NCI-H1694 treated with DMSO at 0.1 percent for 48 hours (cell line): Measurements from ENCODE around the gene PIP5K1B.

Source experiments
- DNase-seq: peaks from one replicate; lab custom pipeline; 2025; lab: John Stamatoyannopoulos, UW

Gene PIP5K1B

DNA sequence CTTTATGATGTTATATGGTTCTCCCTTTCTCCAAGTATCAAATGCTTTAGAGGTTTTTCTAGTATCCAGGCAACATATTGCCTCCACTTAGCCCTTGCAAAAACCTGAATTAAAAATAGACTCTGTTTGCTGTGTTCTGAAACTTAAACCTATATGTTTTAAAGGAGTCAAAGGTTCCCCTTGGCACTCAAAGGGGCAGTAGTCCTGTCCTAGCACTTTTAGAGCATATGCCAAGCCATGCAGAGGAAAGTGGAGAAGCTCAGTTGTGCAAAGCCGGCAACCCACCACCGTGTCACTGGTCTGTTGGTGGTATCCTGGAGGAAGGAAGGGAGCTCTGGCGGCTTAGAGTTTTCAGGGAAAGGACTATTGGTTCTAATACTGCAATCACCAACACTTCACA lies 154.3 kb downstream of the PIP5K1B start:
- DNase-seq: no peak

DNA sequence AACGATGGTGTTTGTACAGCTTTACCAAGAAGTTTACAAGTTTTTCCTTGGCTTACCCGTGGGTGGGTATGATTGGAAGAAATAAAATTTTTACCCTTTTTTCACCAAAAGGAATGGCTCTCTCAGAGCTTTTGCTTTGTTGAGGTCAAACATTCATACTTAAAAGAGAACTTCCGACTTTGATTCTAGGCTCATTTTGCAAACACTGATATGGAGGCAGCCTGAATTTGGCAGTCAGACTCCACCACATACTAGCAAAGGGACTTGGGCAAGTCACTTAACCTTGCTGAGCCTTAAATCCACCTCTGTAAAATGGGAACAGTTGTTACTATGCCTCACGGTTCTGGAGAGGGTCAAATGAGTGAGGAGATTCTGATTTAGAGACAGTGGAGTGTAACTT lies 155.4 kb downstream of the PIP5K1B start:
- DNase-seq: no peak

- no peak for DNase-seq
These were observed 156.4 kb downstream of the PIP5K1B start for GRCh38 chr9:68861436-68861835.

DNA sequence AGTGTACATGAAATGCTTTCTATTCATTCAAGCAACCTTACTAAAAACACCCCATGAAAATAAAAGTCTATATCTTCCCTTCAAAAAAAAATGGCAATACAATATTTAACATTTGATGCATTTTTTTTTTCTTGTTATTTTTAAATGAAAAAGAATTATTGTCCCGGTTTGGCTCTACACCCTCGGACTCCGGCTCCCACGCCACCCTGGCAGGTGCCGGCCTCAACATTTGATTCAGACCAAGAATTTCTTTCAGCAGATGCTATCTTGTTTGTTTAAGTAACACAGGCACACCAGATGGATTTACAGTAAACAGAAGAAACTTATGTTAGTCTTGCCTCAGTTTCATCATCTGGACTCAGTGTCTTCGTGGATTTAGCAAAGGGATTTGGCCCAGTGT lies 162.0 kb downstream of the PIP5K1B start:
- DNase-seq: no peak

DNA sequence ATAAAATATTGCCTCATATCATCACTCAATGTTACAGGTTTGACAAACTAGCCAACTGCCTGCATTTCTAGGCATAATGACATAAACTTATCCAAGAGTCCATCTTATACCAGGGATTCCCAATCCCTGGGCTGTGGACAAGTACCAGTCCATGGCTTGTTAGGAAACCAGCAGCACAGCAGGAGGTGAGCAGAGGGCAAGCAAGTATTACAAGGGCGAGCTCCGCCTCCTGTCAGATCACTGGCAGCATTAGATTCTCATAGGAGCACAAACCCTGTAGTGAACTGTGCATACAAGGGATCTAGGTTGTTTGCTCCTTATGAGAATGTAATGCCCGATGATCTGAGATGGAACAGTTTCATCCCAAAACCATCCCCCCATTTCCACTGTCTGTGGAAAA lies 164.0 kb downstream of the PIP5K1B start:
- DNase-seq: no peak

DNA sequence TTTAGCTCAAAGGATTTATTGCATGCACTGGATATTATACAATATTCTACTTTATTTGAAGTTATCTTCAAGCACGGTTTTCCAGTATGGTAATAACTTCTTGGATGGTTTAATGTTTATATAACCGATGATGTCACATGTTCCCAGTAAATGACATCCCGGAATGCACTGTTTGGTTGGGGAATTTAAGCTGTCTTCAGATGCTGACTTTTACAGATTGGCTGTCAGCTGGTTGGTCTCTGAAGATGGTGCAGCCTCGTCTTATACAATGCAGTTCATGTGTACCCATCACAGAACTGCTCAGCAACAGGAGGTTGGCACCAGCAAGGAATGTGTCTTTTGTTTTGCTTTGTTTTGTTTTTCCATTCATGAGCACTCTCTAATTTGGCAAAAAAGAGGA lies 165.0 kb downstream of the PIP5K1B start:
- DNase-seq: no peak

DNA sequence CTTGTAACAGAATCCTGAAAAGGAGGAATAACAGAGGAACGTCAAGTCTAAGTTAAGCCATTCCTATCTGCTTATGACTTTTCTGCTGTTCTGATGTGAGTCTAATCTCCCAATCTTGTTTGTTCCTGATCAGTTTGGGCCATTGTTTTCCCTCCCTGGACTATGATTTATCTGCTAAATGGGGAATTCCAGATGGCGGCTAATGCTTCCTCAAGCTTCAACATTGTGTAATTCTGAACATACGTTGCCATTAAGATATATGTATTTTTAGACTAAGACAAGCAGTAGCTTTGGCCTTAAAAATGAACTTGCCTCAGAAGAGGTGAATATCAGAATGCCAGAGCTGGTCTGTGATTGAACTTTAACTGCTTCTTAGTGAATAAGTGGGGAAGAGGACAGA lies 166.2 kb downstream of the PIP5K1B start:
- no peak for DNase-seq

DNA sequence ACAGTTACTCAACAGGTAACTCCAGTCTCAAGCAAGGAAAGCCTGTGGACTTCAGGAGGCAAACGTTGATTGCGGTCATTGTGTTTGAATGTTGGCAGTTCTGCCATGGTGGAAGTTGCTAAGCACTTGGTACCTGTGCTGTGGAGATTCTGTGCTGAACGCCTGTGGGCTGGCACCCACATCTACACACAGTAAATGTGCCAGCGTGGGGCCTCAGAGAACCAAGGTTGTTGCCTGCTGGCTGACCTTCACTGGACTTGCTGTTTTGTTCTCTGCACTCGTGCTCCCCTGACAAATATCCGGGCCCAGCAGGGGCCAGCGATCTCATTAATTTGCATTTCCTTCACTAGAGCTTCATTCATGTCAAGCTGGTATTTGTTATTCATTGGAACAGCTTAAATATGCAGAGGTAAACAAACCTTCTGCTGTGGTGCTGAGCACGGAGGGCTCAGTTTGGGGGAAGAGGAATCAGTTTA lies 167.0 kb downstream of the PIP5K1B start:
- no peak for DNase-seq

- DNase-seq: no peak
These were observed 168.1 kb downstream of the PIP5K1B start for GRCh38 chr9:68873179-68873578.

DNA sequence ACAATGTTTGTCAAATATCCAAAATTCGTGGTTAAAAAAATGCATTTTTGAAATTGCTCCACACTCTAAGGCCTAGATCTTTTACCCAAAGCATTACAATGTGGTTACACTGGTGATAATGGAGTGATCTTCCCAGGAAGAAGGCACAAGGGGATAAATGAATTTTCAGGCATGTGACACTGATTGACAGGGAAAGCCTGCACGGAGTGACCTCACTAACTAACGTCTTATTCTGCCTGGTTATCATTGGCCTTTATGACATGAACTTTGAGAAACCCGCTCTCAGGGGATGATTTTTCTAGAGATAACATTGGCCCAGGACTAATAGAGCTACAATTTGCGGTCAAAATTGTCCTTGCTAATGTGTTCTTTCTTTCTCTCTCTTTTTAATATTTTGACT lies 171.2 kb downstream of the PIP5K1B start:
- no peak for DNase-seq

GRCh38 chr9:68876681-68877080 lies 171.6 kb downstream of the PIP5K1B start:
- DNase-seq: no peak

DNA sequence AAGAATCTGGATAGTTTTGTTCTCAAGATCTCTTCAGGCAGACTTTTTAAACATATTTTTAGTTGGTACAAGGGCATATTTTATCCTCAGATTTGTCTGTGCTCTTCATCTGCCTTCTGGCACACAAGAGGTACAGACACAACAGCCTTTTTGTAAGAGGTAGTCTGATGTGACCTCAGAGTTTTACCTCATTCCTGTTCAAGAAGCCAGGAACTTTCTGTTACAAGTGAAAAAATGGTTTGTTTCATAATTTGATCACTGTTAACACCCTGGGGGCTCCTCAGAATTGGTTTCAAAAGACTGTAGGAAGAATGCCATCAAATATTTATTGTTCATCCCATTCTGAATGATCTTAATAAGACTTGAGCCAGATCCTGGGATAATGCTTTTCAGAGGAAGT lies 172.2 kb downstream of the PIP5K1B start:
- no peak for DNase-seq

GRCh38 chr9:68878450-68878849 lies 173.4 kb downstream of the PIP5K1B start:
- DNase-seq: no peak

- no peak for DNase-seq
These were observed 178.2 kb downstream of the PIP5K1B start for GRCh38 chr9:68883224-68883623.

GRCh38 chr9:68887232-68887631 lies 182.2 kb downstream of the PIP5K1B start:
- no peak for DNase-seq

DNA sequence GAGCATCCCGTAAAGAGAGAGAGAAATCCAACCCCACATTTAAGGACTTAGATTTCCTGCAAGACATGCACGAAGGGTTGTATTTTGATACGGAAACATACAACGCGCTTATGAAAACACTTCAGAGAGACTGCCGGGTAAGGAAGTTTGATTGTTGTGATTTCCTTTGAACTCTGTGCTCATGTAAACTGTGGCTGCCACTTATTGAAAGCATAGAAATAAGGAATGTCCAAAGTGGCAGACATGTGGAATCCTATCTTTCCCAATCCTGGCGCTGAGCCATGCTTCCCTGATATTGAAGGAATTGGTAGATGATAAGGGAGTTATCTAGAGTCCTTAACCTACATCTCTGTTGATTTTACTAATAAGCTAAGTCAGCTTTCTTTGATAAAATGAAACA lies 189.5 kb downstream of the PIP5K1B start:
- no peak for DNase-seq

DNA sequence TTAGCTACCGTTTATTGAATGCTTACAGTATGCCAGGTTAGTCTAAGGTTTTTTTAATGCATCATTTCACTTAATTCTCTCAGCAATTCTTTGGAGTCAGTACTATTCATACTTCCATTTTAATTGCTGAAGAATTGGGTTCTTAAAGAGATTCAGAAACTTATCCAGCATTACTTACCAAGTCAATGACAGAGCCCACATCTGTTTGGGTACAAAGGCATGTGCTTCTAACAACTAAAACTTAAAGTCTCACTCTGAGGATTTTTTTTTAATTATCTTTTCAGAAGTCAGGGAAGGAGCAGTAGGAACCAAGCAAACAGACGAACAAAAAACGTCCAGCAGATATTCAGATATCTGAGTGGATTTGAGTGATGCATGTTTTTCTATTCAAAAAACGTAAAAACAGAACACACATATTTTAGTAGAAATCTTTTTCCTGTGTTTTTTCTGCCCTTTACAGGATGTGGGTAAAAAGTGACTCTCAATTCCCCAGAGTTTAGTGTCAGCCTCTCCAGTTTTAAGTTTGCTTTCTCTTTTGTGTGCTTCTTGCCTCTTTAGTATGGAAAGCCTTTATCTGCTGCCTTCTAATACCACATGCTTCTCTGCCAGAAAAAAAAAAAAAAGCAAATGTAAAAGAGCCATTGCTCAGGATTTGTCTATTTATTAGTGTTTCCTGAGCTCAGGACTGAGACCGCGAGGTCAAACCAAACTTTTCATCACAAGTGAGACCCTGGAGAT lies 190.9 kb downstream of the PIP5K1B start:
- DNase-seq: no peak

DNA sequence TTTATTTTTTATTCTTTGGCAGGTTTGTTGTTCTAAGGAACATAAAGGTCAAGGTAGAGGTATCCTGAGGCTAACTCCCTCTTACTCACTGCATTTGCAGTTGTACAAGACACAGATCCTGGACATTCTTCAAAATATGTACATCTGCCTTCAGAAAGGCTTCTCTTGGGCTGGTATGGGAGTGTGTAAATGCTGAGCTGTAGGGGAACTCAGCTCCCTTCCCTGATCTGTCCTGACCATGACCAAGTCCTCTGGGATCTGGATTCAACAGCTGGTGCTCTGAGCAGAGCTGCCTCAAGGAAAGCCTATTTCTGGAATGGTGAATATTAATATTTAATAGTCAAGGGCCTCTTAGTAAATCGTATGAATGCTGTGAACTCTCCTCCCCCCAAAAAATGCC lies 191.4 kb downstream of the PIP5K1B start:
- no peak for DNase-seq

DNA sequence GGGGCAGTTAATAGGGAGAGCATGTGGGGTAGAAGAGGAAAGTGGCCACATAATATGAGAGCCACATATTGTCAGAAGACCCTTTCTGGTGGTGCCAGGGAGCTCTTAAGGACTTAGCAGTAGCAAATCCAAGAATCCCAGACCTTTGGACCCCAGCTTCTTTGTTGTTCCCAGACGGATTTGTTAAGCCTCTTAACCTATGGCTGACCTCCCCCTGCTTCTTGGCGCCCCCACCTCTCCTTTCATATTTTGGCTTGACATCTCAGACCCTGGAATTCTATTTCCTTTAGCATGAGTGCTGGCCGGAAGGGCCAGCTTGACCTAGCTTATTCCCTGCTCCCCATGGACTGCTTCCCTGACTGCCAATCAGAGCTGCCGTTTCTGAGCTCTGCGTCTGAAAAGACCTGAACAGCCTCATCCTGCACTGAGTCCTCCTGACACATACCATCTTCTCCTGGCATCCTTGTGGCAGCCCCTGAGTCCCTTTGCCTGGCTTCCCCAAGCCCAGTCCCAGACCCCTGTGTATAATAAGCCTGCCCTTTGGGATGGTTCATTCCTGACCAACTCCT lies 192.6 kb downstream of the PIP5K1B start:
- DNase-seq: no peak

GRCh38 chr9:68898781-68899439 lies 193.9 kb downstream of the PIP5K1B start:
- DNase-seq: no peak

DNA sequence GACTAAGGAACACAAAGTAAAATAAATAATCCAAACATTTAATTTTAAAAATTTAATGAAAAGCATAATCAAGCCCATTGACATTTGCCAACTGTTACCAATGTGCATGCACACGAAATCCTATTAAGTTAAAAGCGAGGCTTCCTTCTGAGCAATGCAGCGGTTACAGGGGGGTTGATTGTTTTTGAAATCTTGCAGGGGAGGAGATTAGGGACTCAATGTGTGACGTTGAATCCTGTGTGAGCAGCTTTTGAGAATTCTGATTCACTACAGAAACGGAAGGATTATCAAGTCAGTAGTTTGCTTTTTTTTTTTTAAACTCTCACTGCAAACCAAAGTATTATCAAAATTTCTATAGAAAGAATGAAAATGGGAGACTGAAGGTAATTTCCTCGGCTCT lies 199.4 kb downstream of the PIP5K1B start:
- no peak for DNase-seq

DNA sequence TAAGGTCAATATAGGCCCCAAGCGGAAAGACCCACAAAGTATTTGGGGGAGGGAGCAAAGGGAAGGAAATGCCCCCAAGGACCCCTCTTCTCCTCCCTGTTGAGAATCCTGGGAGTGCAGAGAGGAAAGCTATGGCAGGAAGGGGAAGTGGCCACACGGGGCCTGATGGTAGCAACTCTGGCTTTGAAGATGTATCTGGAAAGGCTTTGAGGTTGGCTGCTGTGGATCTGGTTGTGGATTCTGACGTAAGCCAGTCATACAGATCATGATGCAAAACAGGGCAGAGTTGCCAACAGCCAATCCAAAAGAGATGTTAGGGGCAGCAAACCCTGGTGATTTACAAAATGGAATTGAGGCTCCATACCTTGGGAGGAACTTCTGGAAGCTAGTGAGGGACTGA lies 200.1 kb downstream of the PIP5K1B start:
- no peak for DNase-seq

- no peak for DNase-seq
These were observed 202.9 kb downstream of the PIP5K1B start for GRCh38 chr9:68907910-68908309.
